GM23248 (cell line): ENCODE results near the gene VAMP4.

Source experiments
- EZH2 ChIP-seq: fragments of 200-600 bp; sonication (generic); IDR thresholded peaks from 2 replicates; pipeline ENCODE4 v1.6.1; 2018; ENCODE audit warnings: antibody characterized with exemption, mild to moderate bottlenecking; ENCODE audit not compliant: insufficient read depth, poor library complexity, severe bottlenecking
- EZH2phosphoT487 ChIP-seq: fragments of 200-600 bp; sonication (generic); IDR thresholded peaks from 2 replicates; pipeline ENCODE4 v1.6.1; 2018; ENCODE audit warnings: antibody characterized with exemption, moderate library complexity, mild to moderate bottlenecking, low read depth; ENCODE audit not compliant: insufficient read depth

GRCh38 chr1:171664976-171665375 lies 76.9 kb downstream of the VAMP4 start:
- no peak for TF ChIP-seq EZH2phosphoT487
- TF ChIP-seq EZH2 = no peak
